ENCODE measurements around the gene ENTPD2. TPM values are rescaled to one million over a fixed set of nuclear protein-coding genes. Genes with fewer than 3 reads are reported as not detected.
A peak's percentile ranks its signal among the peaks of the same experiment; 100 is the strongest.

ENTPD2 gene
- total and polyA plus RNA-seq, 9 of the 15 experiments (the other 6 are each of a cell fraction or from before 2014, with no cell fraction given): 0.04 to 0.60 (median 0.14) TPM; not detected in 4

- TF ChIP-seq, protein P1, sequence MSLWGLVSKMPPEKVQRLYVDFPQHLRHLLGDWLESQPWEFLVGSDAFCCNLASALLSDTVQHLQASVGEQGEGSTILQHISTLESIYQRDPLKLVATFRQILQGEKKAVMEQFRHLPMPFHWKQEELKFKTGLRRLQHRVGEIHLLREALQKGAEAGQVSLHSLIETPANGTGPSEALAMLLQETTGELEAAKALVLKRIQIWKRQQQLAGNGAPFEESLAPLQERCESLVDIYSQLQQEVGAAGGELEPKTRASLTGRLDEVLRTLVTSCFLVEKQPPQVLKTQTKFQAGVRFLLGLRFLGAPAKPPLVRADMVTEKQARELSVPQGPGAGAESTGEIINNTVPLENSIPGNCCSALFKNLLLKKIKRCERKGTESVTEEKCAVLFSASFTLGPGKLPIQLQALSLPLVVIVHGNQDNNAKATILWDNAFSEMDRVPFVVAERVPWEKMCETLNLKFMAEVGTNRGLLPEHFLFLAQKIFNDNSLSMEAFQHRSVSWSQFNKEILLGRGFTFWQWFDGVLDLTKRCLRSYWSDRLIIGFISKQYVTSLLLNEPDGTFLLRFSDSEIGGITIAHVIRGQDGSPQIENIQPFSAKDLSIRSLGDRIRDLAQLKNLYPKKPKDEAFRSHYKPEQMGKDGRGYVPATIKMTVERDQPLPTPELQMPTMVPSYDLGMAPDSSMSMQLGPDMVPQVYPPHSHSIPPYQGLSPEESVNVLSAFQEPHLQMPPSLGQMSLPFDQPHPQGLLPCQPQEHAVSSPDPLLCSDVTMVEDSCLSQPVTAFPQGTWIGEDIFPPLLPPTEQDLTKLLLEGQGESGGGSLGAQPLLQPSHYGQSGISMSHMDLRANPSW (CRISPR knock-in tag; IDR thresholded peaks at IDR 0.05): no peak
- peak; percentile 38 for TF ChIP-seq CHD1 (IDR thresholded peaks at IDR 0.05; ENCODE audit: low read length)
- no peak for TF ChIP-seq NELFE (IDR thresholded peaks at IDR 0.05; ENCODE audit: insufficient read depth, insufficient read length)
- no peak for TF ChIP-seq ZFPM2 (CRISPR knock-in tag; IDR thresholded peaks at IDR 0.05)
- no peak for TF ChIP-seq ZNF696 (CRISPR knock-in tag; conservative IDR thresholded peaks at IDR 0.05)
- no peak for TF ChIP-seq ZNF12 (CRISPR knock-in tag; IDR thresholded peaks at IDR 0.05)
- TF ChIP-seq NCOA6 (IDR thresholded peaks at IDR 0.05): no peak
- TF ChIP-seq SMARCA4 (IDR thresholded peaks at IDR 0.05): no peak
- no peak for TF ChIP-seq ZFP1 (CRISPR knock-in tag; IDR thresholded peaks at IDR 0.05)
- TF ChIP-seq TCF7 (IDR thresholded peaks at IDR 0.05; ENCODE audit: borderline replicate concordance): no peak
- TF ChIP-seq, protein P2, sequence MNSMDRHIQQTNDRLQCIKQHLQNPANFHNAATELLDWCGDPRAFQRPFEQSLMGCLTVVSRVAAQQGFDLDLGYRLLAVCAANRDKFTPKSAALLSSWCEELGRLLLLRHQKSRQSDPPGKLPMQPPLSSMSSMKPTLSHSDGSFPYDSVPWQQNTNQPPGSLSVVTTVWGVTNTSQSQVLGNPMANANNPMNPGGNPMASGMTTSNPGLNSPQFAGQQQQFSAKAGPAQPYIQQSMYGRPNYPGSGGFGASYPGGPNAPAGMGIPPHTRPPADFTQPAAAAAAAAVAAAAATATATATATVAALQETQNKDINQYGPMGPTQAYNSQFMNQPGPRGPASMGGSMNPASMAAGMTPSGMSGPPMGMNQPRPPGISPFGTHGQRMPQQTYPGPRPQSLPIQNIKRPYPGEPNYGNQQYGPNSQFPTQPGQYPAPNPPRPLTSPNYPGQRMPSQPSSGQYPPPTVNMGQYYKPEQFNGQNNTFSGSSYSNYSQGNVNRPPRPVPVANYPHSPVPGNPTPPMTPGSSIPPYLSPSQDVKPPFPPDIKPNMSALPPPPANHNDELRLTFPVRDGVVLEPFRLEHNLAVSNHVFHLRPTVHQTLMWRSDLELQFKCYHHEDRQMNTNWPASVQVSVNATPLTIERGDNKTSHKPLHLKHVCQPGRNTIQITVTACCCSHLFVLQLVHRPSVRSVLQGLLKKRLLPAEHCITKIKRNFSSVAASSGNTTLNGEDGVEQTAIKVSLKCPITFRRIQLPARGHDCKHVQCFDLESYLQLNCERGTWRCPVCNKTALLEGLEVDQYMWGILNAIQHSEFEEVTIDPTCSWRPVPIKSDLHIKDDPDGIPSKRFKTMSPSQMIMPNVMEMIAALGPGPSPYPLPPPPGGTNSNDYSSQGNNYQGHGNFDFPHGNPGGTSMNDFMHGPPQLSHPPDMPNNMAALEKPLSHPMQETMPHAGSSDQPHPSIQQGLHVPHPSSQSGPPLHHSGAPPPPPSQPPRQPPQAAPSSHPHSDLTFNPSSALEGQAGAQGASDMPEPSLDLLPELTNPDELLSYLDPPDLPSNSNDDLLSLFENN (IDR thresholded peaks at IDR 0.05; ENCODE audit: low read depth in 2 of 2, low read length in 2 of 2): no peak
- no peak for TF ChIP-seq HMG20A (CRISPR knock-in tag; conservative IDR thresholded peaks at IDR 0.05)
- TF ChIP-seq SUPT5H (IDR thresholded peaks at IDR 0.05): no peak
- TF ChIP-seq REST (IDR thresholded peaks at IDR 0.05; ENCODE audit: borderline replicate concordance): no peak
- TF ChIP-seq REST (CRISPR knock-in tag; IDR thresholded peaks at IDR 0.05; ENCODE audit: low read depth): no peak
These were observed 15.7 kb upstream of the ENTPD2 start (continued) for GRCh38 chr9:137069508-137070091.

All from K562 (cell line).